HepG2 (cell line): ENCODE data around the gene PSMB2. TPM values are rescaled to one million over a fixed set of nuclear protein-coding genes. Genes with fewer than 3 reads are reported as not detected.

ENCODE experiments used
- ATF1 ChIP-seq: IDR thresholded peaks from 2 replicates; pipeline ENCODE4 v1.6.1; 2016; ENCODE audit warnings: mild to moderate bottlenecking, control low read depth
- CEBPG ChIP-seq: IDR thresholded peaks from 2 replicates; pipeline ENCODE4 v1.6.1; 2016
- FOXP4 ChIP-seq: sonication (generic); formaldehyde crosslinking; IDR thresholded peaks from 2 replicates; pipeline ENCODE4 v1.4.0; 2020; ENCODE audit warnings: missing genetic modification reagents
- GATA4 ChIP-seq: sonication (generic); IDR thresholded peaks from 2 replicates; pipeline ENCODE4 v1.6.1; 2016; ENCODE audit warnings: antibody characterized with exemption, low read depth, borderline replicate concordance
- HES4 ChIP-seq: sonication (generic); formaldehyde crosslinking; IDR thresholded peaks from 2 replicates; pipeline ENCODE4 v1.9.0; 2021; ENCODE audit warnings: mild to moderate bottlenecking, missing genetic modification reagents, borderline replicate concordance
- HNRNPLL ChIP-seq: fragments of 200-400 bp; formaldehyde crosslinking; IDR thresholded peaks from 2 replicates; pipeline ENCODE4 v1.6.1; 2017; ENCODE audit warnings: mild to moderate bottlenecking, low read depth, low read length; ENCODE audit not compliant: poor library complexity, severe bottlenecking
- KLF11 ChIP-seq: IDR thresholded peaks from 2 replicates; pipeline ENCODE4 v1.6.1; 2016; ENCODE audit warnings: missing compliant biosample characterization
- KLF12 ChIP-seq: sonication (generic); formaldehyde crosslinking; IDR thresholded peaks from 2 replicates; pipeline ENCODE4 v1.4.0; 2020; ENCODE audit warnings: missing genetic modification reagents, borderline replicate concordance
- PHF8 ChIP-seq: sonication (generic); formaldehyde crosslinking; IDR thresholded peaks from 2 replicates; pipeline ENCODE4 v1.5.0; 2020; ENCODE audit warnings: missing genetic modification reagents
- RARG ChIP-seq: sonication (generic); formaldehyde crosslinking; IDR thresholded peaks from 2 replicates; pipeline ENCODE4 v1.4.0; 2020; ENCODE audit warnings: low read depth, mild to moderate bottlenecking, missing genetic modification reagents
- REXO4 ChIP-seq: sonication (generic); formaldehyde crosslinking; IDR thresholded peaks from 2 replicates; pipeline ENCODE4 v1.8.0; 2022; ENCODE audit warnings: missing genetic modification reagents, mild to moderate bottlenecking, borderline replicate concordance
- TBX2 ChIP-seq: sonication (generic); formaldehyde crosslinking; IDR thresholded peaks from 2 replicates; pipeline ENCODE4 v1.5.0; 2020; ENCODE audit warnings: missing genetic modification reagents, mild to moderate bottlenecking, borderline replicate concordance
- UBTF ChIP-seq: sonication (generic); formaldehyde crosslinking; IDR thresholded peaks from 2 replicates; pipeline ENCODE4 v1.4.0; 2020; ENCODE audit warnings: mild to moderate bottlenecking, missing genetic modification reagents
- ZEB1 ChIP-seq: IDR thresholded peaks from 2 replicates; pipeline ENCODE4 v1.6.1; 2012; ENCODE audit warnings: mild to moderate bottlenecking, low read depth, inconsistent platforms; ENCODE audit not compliant: insufficient replicate concordance
- ZFX ChIP-seq: sonication (generic); formaldehyde crosslinking; IDR thresholded peaks from 2 replicates; pipeline ENCODE4 v1.4.0; 2020; ENCODE audit warnings: mild to moderate bottlenecking, low read depth, missing genetic modification reagents, moderate library complexity
- ZNF777 ChIP-seq: sonication (generic); formaldehyde crosslinking; IDR thresholded peaks from 2 replicates; pipeline ENCODE4 v1.4.0; 2020; ENCODE audit warnings: missing genetic modification reagents
- ZNF816 ChIP-seq: sonication (generic); formaldehyde crosslinking; IDR thresholded peaks from 2 replicates; pipeline ENCODE4 v1.8.0; 2022; ENCODE audit warnings: missing genetic modification reagents, mild to moderate bottlenecking, borderline replicate concordance
- ZSCAN29 ChIP-seq: sonication (generic); formaldehyde crosslinking; conservative IDR thresholded peaks from 2 replicates; pipeline ENCODE4 v1.4.0; 2020; ENCODE audit warnings: mild to moderate bottlenecking, missing genetic modification reagents
- polyA plus RNA-seq, 8 experiments: library from polyadenylated mRNA; depleted of rRNA in 3 of 8; stranded (reverse) in 7 of 8; unstranded in 1 of 8; fragments of >200 nt; fragmentation: Illumina TruSeq in 4 of 8; extraction: Trizol in 4 of 8; gene quantifications; 2 replicates each; pipeline versions ENCODE4 v1.2.1 to v1.2.3, GENCODE V29; 2011 to 2016; ENCODE audit warnings: low read depth in 4 of 8, missing spikeins in 1 of 8, mixed read lengths in 1 of 8; ENCODE audit not compliant: insufficient read depth in 1 of 8
- total RNA-seq, 5 experiments: library from RNA; depleted of rRNA; stranded (reverse); fragments of >200 nt; fragmentation: Illumina TruSeq; extraction: Trizol; gene quantifications; 2 replicates each; pipeline ENCODE4 v1.2.3, GENCODE V29; 2016; ENCODE audit warnings: low read depth in 1 of 5
- TF ChIP-seq, protein P1 (sequence below): sonication (generic); formaldehyde crosslinking; IDR thresholded peaks from 2 replicates; pipeline ENCODE4 v1.4.0; 2020; ENCODE audit warnings: missing genetic modification reagents
- TF ChIP-seq, protein P2 (sequence below): sonication (generic); formaldehyde crosslinking; IDR thresholded peaks from 2 replicates; pipeline ENCODE4 v1.5.0; 2020; ENCODE audit warnings: missing genetic modification reagents
- TF ChIP-seq, protein P3 (sequence below): sonication (generic); formaldehyde crosslinking; IDR thresholded peaks from 2 replicates; pipeline ENCODE4 v1.9.0; 2022; ENCODE audit warnings: missing genetic modification reagents, mild to moderate bottlenecking, borderline replicate concordance

Gene PSMB2
- total and polyA plus RNA-seq, 2 of the 13 experiments (the other 11 are each of a cell fraction or from before 2014, with no cell fraction given): 60.6 to 62.2 TPM

GRCh38 chr1:35573198-35574124, 67.9 kb downstream of the PSMB2 start, which contains the start of gene TFAP2E (continued):
- TF ChIP-seq, protein P1, sequence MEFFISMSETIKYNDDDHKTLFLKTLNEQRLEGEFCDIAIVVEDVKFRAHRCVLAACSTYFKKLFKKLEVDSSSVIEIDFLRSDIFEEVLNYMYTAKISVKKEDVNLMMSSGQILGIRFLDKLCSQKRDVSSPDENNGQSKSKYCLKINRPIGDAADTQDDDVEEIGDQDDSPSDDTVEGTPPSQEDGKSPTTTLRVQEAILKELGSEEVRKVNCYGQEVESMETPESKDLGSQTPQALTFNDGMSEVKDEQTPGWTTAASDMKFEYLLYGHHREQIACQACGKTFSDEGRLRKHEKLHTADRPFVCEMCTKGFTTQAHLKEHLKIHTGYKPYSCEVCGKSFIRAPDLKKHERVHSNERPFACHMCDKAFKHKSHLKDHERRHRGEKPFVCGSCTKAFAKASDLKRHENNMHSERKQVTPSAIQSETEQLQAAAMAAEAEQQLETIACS: peak; percentile 90
- TF ChIP-seq UBTF (CRISPR knock-in tag) (peak; percentile 18; the same call in 1 of the 2 replicates), HES4 (CRISPR knock-in tag) (no peak), ZNF777 (peak; percentile 96), ZNF816 (CRISPR knock-in tag) (no peak), CEBPG (no peak), REXO4 (CRISPR knock-in tag) (no peak), KLF12 (CRISPR knock-in tag) (no peak), TBX2 (CRISPR knock-in tag) (no peak), ZFX (CRISPR knock-in tag) (peak; percentile 33; the same call in 1 of the 2 replicates), ATF1 (no peak), GATA4 (no peak), ZSCAN29 (no peak), FOXP4 (CRISPR knock-in tag) (no peak), RARG (no peak), KLF11 (CRISPR knock-in tag) (no peak), PHF8 (CRISPR knock-in tag) (peak; percentile 17; the same call in 1 of the 2 replicates), ZEB1 (no peak), HNRNPLL (peak; percentile 65)
- TF ChIP-seq, protein P2, sequence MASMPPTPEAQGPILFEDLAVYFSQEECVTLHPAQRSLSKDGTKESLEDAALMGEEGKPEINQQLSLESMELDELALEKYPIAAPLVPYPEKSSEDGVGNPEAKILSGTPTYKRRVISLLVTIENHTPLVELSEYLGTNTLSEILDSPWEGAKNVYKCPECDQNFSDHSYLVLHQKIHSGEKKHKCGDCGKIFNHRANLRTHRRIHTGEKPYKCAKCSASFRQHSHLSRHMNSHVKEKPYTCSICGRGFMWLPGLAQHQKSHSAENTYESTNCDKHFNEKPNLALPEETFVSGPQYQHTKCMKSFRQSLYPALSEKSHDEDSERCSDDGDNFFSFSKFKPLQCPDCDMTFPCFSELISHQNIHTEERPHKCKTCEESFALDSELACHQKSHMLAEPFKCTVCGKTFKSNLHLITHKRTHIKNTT (CRISPR knock-in tag): no peak
- TF ChIP-seq, protein P3, sequence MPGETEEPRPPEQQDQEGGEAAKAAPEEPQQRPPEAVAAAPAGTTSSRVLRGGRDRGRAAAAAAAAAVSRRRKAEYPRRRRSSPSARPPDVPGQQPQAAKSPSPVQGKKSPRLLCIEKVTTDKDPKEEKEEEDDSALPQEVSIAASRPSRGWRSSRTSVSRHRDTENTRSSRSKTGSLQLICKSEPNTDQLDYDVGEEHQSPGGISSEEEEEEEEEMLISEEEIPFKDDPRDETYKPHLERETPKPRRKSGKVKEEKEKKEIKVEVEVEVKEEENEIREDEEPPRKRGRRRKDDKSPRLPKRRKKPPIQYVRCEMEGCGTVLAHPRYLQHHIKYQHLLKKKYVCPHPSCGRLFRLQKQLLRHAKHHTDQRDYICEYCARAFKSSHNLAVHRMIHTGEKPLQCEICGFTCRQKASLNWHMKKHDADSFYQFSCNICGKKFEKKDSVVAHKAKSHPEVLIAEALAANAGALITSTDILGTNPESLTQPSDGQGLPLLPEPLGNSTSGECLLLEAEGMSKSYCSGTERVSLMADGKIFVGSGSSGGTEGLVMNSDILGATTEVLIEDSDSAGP: peak; percentile 98
